NOMO-1 (cell line): ENCODE data around the gene PHYKPL.

Source experiments
- DNase-seq, 2 experiments: peaks; one replicate each; lab custom pipeline; 2025; ENCODE audit not compliant: unreplicated experiment in 2 of 2; lab: John Stamatoyannopoulos, UW

Gene PHYKPL

DNA sequence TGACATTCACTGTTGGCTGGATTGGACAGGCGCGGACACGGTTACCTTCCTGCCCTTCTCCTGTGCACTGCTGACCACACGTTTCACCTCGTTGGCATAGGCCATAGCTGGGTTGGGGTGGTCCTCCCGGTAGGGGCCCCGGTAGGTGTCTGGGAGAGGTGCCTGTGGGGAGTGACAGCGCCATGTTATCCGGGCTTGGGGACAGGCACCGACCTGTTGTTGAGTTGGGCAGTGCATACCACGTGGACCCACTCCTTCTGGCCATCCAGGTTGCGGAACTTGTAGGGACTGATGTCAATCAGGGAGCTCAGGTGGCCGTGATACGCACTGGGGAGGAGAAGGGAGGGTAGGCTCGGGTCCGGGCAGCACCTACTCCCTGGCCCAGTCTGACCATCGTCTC, 8.2 kb downstream of the PHYKPL start:
- DNase-seq, result no peak

DNA sequence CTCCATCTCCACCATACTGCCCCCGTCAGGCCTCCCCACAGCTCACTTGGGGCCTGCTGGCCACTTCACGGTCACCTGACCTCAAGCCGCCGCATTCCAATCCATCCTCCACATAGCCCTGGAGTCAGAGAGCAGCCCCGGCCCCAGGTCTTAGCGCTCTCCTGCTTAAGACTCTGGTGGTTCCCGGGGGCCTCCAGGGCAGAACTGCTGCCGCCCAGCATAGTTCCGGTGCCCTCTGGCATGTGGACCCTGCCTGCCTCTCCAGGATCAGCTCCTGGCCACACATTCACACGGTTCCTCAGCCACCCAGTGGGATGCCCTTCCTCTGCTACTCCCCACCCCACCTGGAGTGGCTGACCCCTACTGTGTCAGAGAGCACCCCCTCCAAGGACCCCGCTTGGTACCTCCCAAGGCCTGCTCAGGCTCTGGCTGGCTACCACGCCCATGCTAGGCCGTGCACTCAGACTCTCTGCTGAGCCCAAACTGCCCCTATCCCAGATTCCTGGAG, 8.7 kb downstream of the PHYKPL start:
- DNase-seq, result no peak

DNA sequence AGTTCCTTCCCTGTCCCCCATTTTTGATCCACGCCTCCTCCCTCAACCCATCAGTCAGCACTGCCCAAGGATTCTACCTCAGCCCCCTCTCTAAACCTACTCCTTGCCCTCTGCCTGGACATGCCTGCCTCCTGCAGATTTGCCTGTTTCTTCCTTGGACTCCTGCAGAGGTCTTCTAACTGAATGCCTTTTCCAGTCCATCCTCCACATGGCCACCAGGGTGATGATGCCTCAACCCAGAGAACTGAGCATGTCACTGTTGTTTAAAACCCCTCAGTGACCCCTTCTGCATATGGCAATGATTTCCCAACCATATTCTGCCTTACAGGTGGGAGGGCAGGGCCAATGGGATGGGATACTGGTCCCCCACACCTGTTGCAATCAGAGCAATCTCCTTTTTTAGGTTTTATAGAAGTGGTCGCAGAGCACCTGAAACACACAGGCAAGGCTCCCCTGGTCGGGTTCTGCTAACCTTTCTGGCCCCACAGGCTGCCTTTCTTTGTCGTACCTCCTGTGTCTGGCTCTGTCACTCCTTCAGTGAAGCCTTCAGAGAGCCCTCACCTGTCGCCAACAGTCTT, 9.3 kb downstream of the PHYKPL start:
- no peak for DNase-seq

DNA sequence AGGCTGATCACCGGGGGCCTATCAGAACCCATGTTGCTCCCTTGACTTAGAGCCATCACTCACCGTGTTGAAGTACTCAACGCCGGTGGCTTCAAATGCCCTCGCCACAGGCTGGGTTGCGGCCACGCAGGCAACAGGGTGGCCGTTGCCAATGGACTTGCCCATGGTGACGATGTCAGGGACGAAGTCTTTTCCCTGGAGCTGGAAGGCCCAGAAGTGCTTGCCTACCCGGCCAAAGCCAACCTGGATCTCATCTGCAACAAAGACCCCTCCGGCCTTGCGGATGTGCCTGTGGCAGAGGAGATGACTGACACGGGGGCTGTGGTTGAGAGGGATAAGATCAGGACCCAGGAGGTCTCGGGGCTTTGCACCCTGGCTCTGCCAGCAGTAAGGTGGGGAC, 10.3 kb downstream of the PHYKPL start:
- no peak for DNase-seq

DNA sequence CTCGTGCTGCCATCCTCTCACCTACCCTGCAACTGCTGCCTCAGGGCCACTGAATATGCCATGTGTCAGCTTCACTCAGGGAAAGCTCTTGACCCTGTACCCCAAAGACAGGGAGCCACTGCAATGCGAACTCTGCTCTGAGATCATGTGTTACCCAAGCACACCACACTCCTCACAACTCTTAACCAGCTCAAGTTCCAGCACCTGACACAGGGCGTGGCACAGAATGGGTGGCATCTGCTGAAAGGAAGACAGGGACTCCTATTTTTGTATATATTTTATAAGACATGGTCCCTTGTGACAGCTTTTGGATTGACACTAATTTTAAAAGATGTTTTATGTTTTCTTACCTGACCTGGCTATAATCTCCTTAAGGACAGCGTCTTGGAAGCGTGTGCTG, 10.7 kb downstream of the PHYKPL start:
- DNase-seq, result no peak

DNA sequence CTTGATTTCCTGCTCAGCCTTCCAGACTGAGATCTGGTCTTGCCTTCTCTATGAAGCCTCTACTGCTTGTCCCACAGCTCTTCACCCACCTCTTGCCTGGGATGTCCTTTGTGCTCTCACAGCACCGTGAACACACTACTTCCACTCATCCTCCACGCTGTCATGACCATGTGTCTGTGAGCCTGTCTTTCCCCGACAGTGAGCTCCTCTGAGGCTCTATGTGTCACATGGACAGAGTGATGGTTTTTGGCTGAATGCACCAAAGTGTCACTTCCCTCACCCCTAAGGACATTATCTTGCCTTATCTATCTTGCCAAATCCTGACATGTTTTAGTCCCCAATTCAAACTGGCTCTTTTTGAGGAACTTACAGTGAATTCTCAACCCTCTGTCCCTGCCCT, 11.3 kb downstream of the PHYKPL start:
- DNase-seq, result peak; percentile 27 to 34

DNA sequence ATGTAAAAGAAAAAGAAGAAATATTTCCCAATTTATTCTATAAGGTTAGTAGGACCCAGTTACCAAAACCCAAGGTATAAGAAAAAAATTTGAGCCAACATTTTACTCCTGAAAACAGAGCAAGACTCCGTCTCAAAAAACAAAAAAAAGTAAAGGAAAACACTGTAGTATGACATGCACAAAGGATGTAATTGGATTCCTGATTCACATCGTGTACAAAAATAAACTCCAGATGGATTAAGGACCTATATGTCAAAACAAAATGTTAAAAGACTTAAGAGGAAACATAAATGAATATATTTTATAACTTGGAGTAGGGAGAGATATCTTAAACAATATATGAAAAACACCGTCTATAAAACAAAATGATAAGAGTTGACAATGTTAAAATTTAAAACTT, 13.8 kb downstream of the PHYKPL start:
- no peak for DNase-seq

DNA sequence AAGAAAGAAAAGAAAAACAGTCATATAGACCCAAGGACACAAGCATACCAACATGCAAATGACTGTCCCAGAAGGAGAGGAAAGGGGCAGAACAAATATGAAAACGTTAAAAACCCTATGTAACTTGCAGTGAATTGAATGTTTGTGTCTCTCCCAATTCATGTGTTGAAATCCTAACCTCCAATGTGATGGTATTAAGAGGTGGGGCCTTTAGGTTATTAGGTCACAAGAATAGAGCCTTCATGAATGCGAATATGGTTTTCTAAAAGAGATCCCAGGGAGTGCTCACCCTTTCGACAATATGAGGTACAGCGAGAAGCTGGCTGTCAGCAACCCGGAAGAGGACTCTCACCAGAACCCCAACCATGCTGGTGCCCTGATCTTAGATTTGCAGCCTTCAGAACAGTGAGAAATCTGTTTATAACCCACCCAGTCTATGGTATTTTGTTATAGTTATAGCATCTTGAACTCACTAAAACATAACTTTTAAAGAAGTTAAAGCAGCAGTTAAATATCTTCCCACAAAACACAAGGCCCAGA, 14.3 kb downstream of the PHYKPL start:
- no peak for DNase-seq

DNA sequence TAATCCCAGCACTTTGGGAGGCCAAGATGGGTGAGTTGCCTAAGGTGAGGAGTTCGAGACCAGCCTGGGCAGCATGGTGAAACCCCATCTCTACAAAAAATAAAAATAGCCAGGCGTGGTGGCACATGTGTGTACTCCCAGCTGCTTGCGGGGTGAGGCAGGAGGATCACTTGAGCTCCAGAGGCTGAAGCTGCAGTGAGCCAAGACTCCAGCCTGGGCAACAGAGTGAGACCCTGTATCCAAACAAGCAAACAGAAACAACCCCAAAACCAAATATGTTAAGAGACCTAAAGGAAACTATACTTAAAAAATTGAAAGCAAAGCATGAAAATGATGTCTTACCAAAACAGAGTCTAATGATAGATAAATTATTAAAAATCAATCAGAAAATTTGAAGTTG, 15.8 kb downstream of the PHYKPL start:
- no peak for DNase-seq

DNA sequence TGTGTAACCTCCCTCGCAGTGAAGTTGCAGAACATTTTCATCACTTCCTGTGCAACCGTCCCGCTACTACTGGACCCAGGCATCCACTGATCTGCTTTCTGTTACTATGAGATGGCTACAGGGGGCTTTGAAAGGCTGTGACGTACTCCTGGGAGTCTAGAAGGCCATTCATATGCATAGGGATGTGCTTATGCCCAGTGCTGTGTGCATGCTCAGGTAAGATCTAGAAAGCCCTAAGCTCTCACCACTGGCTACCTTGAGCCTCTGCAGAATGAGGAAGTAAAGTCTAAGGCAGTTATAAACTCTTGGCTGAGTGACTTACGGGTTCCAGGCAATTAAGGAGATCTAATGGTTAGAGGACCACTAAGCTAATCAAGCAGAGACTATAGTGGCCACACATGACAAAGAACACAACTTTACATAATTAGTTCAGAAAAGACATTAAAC, 16.5 kb downstream of the PHYKPL start:
- DNase-seq, result peak; percentile 82 to 95

DNA sequence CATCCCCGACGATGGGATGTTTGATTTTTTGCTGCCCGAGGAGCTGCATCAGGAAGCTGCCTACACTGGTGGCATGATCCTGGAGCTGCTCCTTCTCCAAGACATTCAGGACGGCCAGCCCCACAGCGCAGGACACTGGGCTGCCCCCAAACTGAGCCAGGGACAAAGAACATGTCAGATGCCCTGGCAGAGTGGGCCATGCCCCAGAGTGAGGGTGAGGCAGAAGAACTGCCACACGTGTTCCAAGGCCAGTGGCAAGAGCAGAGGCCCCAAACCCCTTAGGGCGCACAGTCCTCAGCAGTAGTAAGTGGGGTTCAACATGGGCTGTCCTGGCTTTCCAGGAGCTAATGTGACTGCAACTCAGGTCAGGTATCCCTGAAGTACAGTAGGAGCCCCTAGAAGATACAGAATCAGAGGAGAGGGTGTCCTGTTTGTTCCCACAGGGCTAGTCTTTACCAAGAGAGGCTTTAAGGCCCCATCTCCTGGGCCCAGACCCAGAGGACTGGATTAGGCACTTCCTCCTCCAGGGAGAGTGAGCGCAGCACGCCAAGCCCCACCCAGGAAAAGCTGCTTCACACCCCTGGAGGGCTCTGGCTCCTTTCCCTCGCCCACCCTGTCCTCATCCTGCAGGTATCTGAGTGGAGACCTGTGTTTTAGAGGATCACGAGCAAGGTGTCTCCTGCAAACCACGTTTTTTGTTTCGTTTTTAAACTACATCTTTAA, 17.2 kb downstream of the PHYKPL start:
- DNase-seq, result peak in 1 of 2 experiments; percentile 25

DNA sequence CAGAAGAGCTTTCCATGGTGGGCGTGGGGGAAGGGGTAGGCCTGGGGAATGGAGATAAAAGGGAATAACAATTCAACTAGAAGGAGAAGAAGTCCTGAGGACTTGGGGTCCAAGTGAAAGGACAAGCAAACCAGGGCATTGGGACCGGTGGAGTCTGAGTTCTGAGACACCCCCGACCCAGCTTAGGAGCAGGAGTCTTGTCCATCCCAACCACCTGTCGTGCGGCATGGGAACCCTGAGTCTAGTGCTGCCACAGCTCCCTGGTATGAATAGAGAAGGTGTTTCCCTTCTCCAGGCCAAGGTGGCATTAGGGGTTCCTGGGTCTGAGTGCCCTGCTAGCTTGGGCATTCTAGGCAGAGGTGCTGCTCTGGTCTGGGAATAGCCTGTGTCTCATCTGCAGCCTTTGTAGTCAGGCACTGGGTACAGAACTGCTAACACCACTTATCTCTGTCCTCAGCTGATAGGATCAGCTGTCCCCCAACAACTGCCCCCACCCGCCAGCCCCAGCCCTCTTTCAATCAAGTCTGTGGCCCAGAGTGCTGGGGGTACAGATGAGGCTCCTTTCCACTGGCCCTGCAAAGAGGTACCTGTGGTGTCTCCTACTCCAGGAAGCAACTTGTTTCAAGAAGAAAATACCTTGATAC, 18.3 kb downstream of the PHYKPL start:
- DNase-seq, result no peak

DNA sequence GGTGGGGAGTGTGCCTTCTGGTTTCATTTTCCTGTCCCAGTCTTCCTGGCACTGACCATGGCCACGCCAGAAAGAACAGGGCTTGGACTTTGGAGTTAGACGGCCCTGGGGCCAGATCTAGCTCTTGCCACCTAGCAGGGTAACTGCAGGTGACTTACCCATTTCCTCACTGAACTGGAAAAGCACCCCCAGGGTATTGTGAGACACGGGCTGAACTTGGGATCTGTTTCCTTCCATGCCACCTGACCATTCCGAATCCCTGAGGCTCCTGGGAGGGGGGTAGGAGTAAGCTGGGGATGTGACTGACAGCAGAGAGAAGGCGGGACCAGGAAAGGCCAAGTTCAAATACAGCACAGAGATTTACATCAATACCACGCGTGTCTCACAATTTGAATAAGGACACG, 18.9 kb downstream of the PHYKPL start:
- no peak for DNase-seq

DNA sequence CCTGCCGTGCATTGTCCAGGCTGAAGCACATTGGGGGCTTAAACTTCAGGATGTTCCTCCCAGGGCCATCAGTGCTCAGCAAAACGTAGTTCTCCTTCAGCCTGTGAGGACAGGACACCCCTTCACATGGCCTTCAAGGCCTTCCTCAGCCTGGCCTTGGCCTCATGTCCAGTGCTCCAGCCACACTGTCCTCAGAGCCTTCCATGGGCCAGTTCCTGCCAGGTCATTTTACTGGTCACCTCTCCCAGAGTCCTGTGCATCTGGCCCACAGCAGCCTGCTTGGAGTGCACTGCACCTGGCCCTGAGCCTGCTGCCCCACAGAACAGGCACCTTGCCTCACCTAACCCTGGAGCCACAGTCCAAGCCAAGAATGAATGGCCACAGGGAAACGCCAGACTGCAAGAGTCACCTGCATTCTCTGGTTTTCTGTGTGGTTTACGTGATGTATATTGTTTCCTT, 19.6 kb downstream of the PHYKPL start:
- DNase-seq, result no peak

DNA sequence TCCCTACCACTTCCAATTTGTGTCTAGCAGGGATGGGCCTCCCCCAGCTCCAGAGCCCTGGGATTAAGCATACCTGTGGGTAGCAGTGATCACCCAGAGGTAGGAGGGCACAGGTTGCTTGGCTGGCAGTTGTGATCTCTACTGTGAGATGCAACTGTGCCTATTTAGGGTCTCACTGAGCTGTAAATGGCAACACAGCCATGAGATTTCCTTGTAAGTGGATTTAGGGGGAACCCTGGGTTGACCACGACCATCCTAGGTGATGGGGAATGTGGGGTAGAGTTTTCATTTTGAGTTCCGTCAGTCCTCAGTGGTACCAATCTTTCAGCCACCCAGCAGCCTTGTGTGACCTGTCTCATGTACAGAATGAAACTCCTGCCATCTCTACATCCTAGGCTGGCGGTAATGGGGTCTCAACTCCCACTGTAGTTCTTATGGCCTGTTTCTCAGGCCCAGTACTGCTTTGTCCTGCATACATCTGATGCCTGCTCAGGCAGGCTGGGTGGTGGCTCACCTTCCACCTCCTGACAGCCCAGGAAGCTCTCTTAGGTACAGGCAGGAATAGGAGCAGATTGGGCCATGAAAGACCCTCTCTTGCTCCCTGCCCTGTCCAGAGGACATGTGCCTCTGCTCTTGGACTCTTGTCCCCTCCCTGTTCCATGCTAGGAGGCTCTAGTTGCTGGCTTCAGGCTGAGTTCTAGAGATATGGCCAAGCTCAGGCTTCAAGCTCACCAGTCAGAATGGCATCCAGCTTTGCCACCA, 20.2 kb downstream of the PHYKPL start:
- DNase-seq, result no peak

DNA sequence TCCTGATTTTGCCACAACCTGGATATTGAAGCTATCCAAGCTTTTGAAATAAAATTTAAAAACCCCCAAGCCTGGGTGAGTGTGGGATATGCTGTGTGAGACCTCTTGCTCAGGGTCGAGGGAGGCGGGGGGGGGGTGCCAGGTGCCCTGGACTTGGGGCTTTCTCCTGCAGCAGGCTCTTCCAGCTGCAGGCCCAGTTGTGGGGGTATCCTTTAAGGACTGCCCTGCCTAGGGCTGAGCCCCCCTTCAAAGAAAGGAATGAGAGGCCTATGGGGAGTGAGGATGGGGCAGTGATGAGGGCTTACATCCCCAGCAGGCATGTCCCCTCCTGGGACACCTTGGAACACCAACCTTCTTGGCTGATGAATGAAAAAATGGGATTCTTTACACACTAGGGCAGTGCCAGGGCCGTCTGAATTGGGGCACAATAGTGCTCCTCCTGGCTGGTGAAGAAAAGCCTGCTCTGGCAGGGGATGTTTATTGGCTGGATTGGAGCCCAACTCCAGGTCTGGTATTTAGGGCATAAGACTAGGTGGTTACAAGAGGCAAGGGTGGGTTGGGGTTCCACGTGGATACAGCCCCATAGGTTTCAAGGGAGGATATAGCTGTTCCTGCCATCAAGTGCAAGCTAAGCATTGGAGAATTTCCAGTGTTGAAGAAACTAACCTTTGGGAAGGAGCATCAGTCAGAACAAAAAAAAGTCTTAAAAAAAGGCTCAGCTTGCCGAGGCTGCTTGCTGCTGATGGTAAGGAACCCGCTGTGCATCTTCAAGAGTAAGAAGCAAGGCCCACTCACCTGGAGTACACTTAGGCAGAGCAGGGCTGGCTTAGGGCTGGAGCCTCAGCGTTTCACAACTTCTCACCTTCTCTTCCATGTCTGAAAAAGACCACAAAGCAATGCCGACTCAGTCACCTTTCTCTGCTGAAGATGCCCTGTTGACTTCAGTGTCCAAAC, 21.2 kb downstream of the PHYKPL start:
- no peak for DNase-seq

DNA sequence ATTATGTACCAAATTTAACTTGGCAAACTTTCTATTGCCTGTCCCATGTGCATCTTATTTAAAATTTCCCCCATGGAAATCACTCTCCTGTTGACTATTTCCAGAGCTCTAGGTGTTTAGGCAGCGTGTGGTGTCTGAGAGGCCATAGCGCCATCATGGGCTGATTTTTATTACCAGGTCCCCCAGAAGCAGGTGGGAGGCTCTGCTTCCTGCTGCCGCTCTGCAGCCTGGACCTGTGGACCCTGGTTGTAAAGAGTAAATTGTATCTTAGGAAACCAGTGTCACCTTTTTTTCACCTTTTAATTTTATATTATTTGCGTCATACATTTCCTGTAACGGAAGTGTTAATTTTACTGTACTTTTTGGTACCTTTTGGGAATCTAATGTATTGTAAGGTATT, 21.9 kb downstream of the PHYKPL start:
- DNase-seq, result no peak

DNA sequence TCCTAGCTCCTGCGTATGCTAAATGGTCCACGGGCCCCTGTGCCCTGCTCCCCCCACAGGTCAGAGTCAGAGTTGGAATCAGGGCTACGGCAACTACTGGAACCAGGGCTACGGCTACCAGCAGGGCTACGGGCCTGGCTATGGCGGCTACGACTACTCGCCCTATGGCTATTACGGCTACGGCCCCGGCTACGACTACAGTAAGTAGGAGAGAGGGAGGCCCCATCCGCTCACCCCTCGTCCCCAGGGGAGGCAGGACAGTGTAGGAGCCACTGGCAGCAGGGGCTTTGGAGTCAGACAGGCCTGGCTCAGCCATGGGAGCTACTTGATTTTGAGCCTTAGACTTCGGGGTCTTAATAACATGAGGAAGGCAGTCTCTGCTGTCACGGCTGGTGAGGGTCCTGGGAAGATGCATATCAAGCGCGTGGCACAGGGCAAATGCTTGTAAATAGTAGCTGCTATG, 22.5 kb downstream of the PHYKPL start:
- DNase-seq, result no peak

DNA sequence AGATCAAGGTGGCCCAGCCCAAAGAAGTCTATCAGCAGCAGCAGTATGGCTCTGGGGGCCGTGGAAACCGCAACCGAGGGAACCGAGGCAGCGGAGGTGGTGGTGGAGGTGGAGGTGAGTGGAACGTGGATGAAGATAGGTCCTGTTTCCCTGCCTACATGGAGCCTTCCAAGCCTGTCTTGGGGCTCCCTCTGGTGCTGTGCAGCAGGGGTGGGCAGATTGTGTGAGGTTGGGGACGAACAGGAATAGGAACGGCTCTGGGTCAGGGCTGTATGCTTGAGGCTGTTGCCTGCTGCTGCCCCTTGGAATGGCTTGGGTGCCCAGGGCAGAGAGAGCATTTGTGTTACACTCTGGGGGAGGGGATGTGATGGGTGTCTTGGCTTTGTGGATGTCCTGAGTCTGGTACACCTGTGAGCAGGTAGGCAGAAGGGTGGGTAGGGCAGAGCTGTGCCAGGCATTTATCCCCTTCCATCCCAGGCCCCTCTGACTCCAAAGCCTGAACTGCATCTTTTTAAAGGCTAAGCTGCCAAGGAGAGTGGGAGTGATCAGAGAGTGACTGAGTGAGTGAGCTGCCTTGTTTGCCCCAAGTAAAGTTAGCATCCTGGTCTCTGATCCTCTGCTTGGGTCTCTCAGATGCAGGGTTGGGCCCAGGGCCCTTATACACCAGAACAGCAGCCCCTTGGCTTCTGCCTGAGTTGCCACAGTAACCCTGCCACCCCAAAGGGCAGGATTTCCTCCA, 23.1 kb downstream of the PHYKPL start:
- DNase-seq, result no peak
